Ishikawa (cell line): Measurements from ENCODE around the gene SLC30A9.

Source experiments
- CEBPB ChIP-seq: IDR thresholded peaks from 2 replicates; pipeline ENCODE4 v1.6.1; 2012
- CREB1 ChIP-seq: IDR thresholded peaks from 2 replicates; pipeline ENCODE4 v1.6.1; 2012; ENCODE audit warnings: low read depth
- EGR1 ChIP-seq: IDR thresholded peaks from 2 replicates; pipeline ENCODE4 v1.6.1; 2012
- EP300 ChIP-seq: IDR thresholded peaks from 2 replicates; pipeline ENCODE4 v1.6.1; 2012; ENCODE audit warnings: borderline replicate concordance
- FOXM1 ChIP-seq: IDR thresholded peaks from 2 replicates; pipeline ENCODE4 v1.6.1; 2012; ENCODE audit warnings: low read depth, borderline replicate concordance
- MAX ChIP-seq: IDR thresholded peaks from 2 replicates; pipeline ENCODE4 v1.6.1; 2012
- NFIC ChIP-seq: IDR thresholded peaks from 2 replicates; pipeline ENCODE4 v1.6.1; 2012
- RAD21 ChIP-seq: IDR thresholded peaks from 2 replicates; pipeline ENCODE4 v1.6.1; 2012; ENCODE audit warnings: low read depth
- REST ChIP-seq: IDR thresholded peaks from 2 replicates; pipeline ENCODE4 v1.6.1; 2012; ENCODE audit warnings: low read depth, mild to moderate bottlenecking
- TAF1 ChIP-seq: IDR thresholded peaks from 2 replicates; pipeline ENCODE4 v1.6.1; 2012; ENCODE audit warnings: low read depth, mild to moderate bottlenecking
- TCF12 ChIP-seq: IDR thresholded peaks from 2 replicates; pipeline ENCODE4 v1.6.1; 2012; ENCODE audit warnings: low read depth
- TEAD4 ChIP-seq: IDR thresholded peaks from 2 replicates; pipeline ENCODE4 v1.6.1; 2012
- USF1 ChIP-seq: IDR thresholded peaks from 2 replicates; pipeline ENCODE4 v1.6.1; 2012
- YY1 ChIP-seq: IDR thresholded peaks from 2 replicates; pipeline ENCODE4 v1.6.1; 2012; ENCODE audit warnings: low read depth
- ZBTB7A ChIP-seq: IDR thresholded peaks from 2 replicates; pipeline ENCODE4 v1.6.1; 2012; ENCODE audit warnings: low read depth

Gene SLC30A9

GRCh38 chr4:42080306-42080705, 90.0 kb downstream of the SLC30A9 start:
- no peak for TF ChIP-seq EGR1
- no peak for TF ChIP-seq EP300
- TF ChIP-seq RAD21 = no peak
- no peak for TF ChIP-seq CREB1
- no peak for TF ChIP-seq ZBTB7A
- TF ChIP-seq TAF1 = no peak
- no peak for TF ChIP-seq MAX
- TF ChIP-seq USF1 = no peak
- no peak for TF ChIP-seq FOXM1
- no peak for TF ChIP-seq YY1
- no peak for TF ChIP-seq TEAD4
- TF ChIP-seq REST = no peak
- TF ChIP-seq NFIC = no peak
- TF ChIP-seq CEBPB = no peak
- TF ChIP-seq TCF12 = no peak

GRCh38 chr4:42083816-42084215, 93.5 kb downstream of the SLC30A9 start:
- TF ChIP-seq NFIC (no peak), CEBPB (no peak), RAD21 (no peak), TEAD4 (no peak), FOXM1 (no peak), CREB1 (no peak), EP300 (no peak)

- no peak for TF ChIP-seq REST
- TF ChIP-seq EGR1 = no peak
- TF ChIP-seq RAD21 = no peak
- no peak for TF ChIP-seq TCF12
- no peak for TF ChIP-seq FOXM1
- TF ChIP-seq TEAD4 = no peak
- TF ChIP-seq NFIC = no peak
- no peak for TF ChIP-seq USF1
- TF ChIP-seq ZBTB7A = no peak
- no peak for TF ChIP-seq TAF1
- TF ChIP-seq MAX = no peak
Measured at GRCh38 chr4:42088386-42088785, 98.1 kb downstream of the SLC30A9 start.

GRCh38 chr4:42101446-42101975, 111.2 kb downstream of the SLC30A9 start:
- TF ChIP-seq TEAD4 = no peak
- TF ChIP-seq USF1 = no peak
- no peak for TF ChIP-seq EGR1

- no peak for TF ChIP-seq NFIC
- TF ChIP-seq YY1 = no peak
- no peak for TF ChIP-seq TCF12
- no peak for TF ChIP-seq EGR1
- no peak for TF ChIP-seq FOXM1
- no peak for TF ChIP-seq USF1
- TF ChIP-seq RAD21 = no peak
- no peak for TF ChIP-seq MAX
- no peak for TF ChIP-seq EP300
- TF ChIP-seq REST = no peak
- no peak for TF ChIP-seq CEBPB
- TF ChIP-seq ZBTB7A = no peak
- no peak for TF ChIP-seq TEAD4
Measured at GRCh38 chr4:42104521-42104920, 114.2 kb downstream of the SLC30A9 start.
